Parathyroid adenoma (tissue), 2 donors: Measurements from ENCODE around the gene PARK7.

ENCODE experiments used
- H2AFZ ChIP-seq: fragments of 300-600 bp; sonication (generic); one replicate; pipeline ENCODE4 v1.7.0; 2017; ENCODE audit warnings: antibody characterized with exemption, mild to moderate bottlenecking
- H3K27ac ChIP-seq: fragments of 300-600 bp; sonication (generic); one replicate; pipeline ENCODE4 v1.7.0; 2017
- H3K27me3 ChIP-seq: fragments of 300-600 bp; sonication (generic); one replicate; pipeline ENCODE4 v1.7.0; 2017; ENCODE audit warnings: low read length; ENCODE audit not compliant: control insufficient read depth, insufficient read depth
- H3K36me3 ChIP-seq: fragments of 300-600 bp; sonication (generic); one replicate; pipeline ENCODE4 v1.7.0; 2017; ENCODE audit warnings: low read length; ENCODE audit not compliant: control insufficient read depth, insufficient read depth
- H3K4me1 ChIP-seq: fragments of 300-600 bp; sonication (generic); one replicate; pipeline ENCODE4 v1.7.0; 2017; ENCODE audit warnings: control low read depth
- H3K4me2 ChIP-seq: fragments of 300-600 bp; sonication (generic); one replicate; pipeline ENCODE4 v1.7.0; 2017; ENCODE audit warnings: low read length
- H3K4me3 ChIP-seq: fragments of 300-600 bp; sonication (generic); one replicate; pipeline ENCODE4 v1.7.0; 2017; ENCODE audit warnings: low read depth, low read length
- H3K79me2 ChIP-seq: fragments of 300-600 bp; sonication (generic); one replicate; pipeline ENCODE4 v1.7.0; 2017; ENCODE audit warnings: control low read depth
- H3K9ac ChIP-seq: fragments of 300-600 bp; sonication (generic); one replicate; pipeline ENCODE4 v1.7.0; 2017; ENCODE audit warnings: mild to moderate bottlenecking
- H3K9me3 ChIP-seq: fragments of 300-600 bp; sonication (generic); one replicate; pipeline ENCODE4 v1.7.0; 2017; ENCODE audit warnings: low read length; ENCODE audit not compliant: control insufficient read depth
- TF ChIP-seq, protein P1 (sequence below): fragments of 300-600 bp; sonication (generic); IDR thresholded peaks from one replicate; pipeline ENCODE4 v1.7.0; 2017; ENCODE audit warnings: antibody characterized with exemption, mild to moderate bottlenecking
- donor health status: primary hyperparathyroidism.

PARK7 gene

DNA sequence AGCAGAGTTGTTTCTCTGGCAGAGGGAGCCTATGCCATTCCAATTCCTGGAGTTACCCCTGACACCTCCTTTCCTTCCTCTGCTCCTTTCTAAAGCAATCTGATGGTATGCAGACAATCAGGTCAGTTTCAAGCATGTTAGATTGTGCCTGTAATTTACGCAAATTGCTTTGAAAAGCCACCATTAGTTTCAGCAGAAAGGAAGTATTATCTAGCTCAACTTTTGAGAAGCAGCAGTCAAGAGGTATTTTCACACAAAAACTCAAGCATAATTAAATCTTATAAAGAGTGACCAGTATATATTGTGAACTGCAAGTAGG, 62.4 kb downstream of the PARK7 start:
- TF ChIP-seq, protein P1, sequence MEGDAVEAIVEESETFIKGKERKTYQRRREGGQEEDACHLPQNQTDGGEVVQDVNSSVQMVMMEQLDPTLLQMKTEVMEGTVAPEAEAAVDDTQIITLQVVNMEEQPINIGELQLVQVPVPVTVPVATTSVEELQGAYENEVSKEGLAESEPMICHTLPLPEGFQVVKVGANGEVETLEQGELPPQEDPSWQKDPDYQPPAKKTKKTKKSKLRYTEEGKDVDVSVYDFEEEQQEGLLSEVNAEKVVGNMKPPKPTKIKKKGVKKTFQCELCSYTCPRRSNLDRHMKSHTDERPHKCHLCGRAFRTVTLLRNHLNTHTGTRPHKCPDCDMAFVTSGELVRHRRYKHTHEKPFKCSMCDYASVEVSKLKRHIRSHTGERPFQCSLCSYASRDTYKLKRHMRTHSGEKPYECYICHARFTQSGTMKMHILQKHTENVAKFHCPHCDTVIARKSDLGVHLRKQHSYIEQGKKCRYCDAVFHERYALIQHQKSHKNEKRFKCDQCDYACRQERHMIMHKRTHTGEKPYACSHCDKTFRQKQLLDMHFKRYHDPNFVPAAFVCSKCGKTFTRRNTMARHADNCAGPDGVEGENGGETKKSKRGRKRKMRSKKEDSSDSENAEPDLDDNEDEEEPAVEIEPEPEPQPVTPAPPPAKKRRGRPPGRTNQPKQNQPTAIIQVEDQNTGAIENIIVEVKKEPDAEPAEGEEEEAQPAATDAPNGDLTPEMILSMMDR, result no peak
- no peaks in the 10 kb centered on the region for H3K36me3 ChIP-seq
- peak overlapping the region; percentile 82 for H3K27ac ChIP-seq
- no peaks in the 10 kb centered on the region for H3K9me3 ChIP-seq
- peak overlapping the region; percentile 42 for H3K4me2 ChIP-seq
- H3K79me2 ChIP-seq, result peaks cover 5% of the 10 kb centered on the region
- H3K4me3 ChIP-seq, result peak overlapping the region; percentile 68
- peaks cover 6% of the 10 kb centered on the region for H3K4me1 ChIP-seq
- no peak overlapping the region for H3K9ac ChIP-seq
- no peak overlapping the region for H2AFZ ChIP-seq
- H3K27me3 ChIP-seq, result no peaks in the 10 kb centered on the region

DNA sequence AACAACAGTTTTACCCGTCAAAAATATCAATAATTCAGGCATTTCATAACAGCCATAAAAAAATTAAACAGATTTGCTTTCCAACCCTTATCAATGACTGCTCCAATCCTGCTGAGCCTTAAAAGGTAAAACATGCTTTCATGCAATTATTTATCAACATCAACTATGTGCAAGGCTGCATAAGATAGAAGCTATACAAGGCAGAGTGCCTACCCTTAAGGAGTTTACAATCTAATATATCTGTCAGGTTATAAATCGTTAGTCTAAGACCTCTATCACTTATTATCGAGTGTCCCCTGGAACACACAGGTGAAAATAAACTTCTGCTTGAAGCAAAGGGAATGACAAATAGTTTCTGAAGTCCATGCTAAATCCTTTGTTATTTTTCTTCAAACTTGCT, 62.8 kb downstream of the PARK7 start:
- H3K9ac ChIP-seq, result no peak overlapping the region
- no peaks in the 10 kb centered on the region for H3K9me3 ChIP-seq

DNA sequence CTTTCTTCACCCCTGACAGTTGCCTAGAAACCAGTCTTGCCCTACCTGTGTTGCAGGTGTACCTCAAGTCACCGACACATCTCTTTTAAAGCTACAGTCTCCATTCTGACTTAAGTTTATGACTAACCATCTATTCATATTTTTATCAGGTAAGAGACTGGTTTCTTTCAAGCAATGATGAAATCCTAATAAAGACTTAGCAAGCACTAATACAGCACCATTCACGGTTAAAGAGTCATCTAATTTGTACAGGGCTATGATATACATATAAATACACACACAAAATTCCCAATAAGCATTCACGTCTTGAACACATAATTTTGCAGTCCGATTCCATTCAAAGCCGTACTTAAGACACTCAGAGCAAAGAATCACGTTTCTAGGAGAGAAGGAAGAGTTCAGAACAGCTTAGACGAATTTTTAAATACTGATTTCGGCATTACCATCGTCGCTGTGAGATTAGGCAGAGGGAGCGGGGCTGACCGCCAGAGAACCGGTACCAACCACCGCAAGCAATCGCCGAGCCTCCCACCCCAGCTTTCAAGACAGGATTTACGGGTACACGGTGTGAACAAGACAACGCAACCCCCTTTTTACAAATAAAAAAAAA, 63.7 kb downstream of the PARK7 start:
- peaks cover 6% of the 10 kb centered on the region for H3K4me1 ChIP-seq
- no peaks in the 10 kb centered on the region for H3K36me3 ChIP-seq
- peak overlapping the region; percentile 68 for H3K4me3 ChIP-seq
- peak overlapping the region; percentile 46 for H3K9ac ChIP-seq
- no peaks in the 10 kb centered on the region for H3K27me3 ChIP-seq
- H3K27ac ChIP-seq, result peak overlapping the region; percentile 82
- H3K4me2 ChIP-seq, result peak overlapping the region; percentile 42
- TF ChIP-seq, protein P1, result no peak
- no peaks in the 10 kb centered on the region for H3K9me3 ChIP-seq
- peak overlapping the region; percentile 42 for H2AFZ ChIP-seq
- H3K79me2 ChIP-seq, result peaks cover 5% of the 10 kb centered on the region

More for the DNA sequence above, 62.8 kb downstream of the PARK7 start:
- H3K4me3 ChIP-seq, result peak overlapping the region; percentile 68
- H3K27me3 ChIP-seq, result no peaks in the 10 kb centered on the region
- H3K27ac ChIP-seq, result peak overlapping the region; percentile 82
- no peaks in the 10 kb centered on the region for H3K36me3 ChIP-seq
- peaks cover 6% of the 10 kb centered on the region for H3K4me1 ChIP-seq
- peak overlapping the region; percentile 42 for H3K4me2 ChIP-seq
- H2AFZ ChIP-seq, result no peak overlapping the region
- TF ChIP-seq, protein P1, result no peak
- H3K79me2 ChIP-seq, result peaks cover 5% of the 10 kb centered on the region

DNA sequence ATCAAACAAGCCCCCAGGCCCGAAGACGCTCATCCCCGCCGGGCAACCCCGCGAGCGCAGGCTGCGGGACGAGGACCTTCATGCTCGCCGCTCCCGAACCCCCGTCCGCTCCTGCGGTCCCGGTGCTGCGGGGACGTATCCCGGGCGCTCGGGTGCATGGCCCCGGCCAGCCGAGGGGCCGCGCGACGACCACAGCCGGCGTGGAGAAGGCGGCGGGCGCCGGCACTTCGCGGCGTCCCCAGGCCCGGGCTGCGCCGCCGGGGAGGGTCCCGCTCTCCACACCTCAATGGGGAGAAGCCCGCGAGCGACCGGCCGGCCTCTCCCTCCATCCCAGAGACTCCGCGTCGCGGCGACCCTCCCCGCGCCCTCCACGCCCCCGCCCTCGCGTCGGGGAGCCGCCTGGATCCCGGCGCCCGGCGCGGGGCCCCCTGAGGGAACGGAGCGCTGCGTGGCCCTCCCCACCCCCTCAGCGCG, 64.2 kb downstream of the PARK7 start:
- Histone ChIP-seq H3K9ac (peak overlapping the region; percentile 46), H3K27me3 (no peaks in the 10 kb centered on the region), H3K4me3 (peak overlapping the region; percentile 68), H3K27ac (peak overlapping the region; percentile 82), H2AFZ (peak overlapping the region; percentile 42), H3K4me1 (peaks cover 6% of the 10 kb centered on the region), H3K4me2 (peak overlapping the region; percentile 42), H3K36me3 (no peaks in the 10 kb centered on the region), H3K9me3 (no peaks in the 10 kb centered on the region), H3K79me2 (peaks cover 5% of the 10 kb centered on the region)
- TF ChIP-seq, protein P1, result no peak
